Epithelial cell of proximal tubule (primary cell): Measurements from ENCODE around the gene CES2. TPM values are rescaled to one million over a fixed set of nuclear protein-coding genes. Genes with fewer than 3 reads are reported as not detected.

ENCODE experiments used
- DNase-seq: peaks from one replicate; pipeline ENCODE4 v3.0.0-alpha.2; 2011; ENCODE audit warnings: low read depth
- H3K4me3 ChIP-seq: 2 replicates; pipeline ENCODE4 v1.5.1; 2011; ENCODE audit warnings: low read depth, mild to moderate bottlenecking, low read length
- total RNA-seq: library from RNA; depleted of rRNA; stranded (reverse); fragments of >200 nt; gene quantifications from 2 replicates; pipeline ENCODE4 v1.2.3, GENCODE V29; 2015
- TF ChIP-seq, protein P1 (sequence below): conservative IDR thresholded peaks from 2 replicates; pipeline ENCODE4 v1.5.1; 2012; ENCODE audit warnings: low read depth, mild to moderate bottlenecking, low read length

CES2 gene
- total RNA-seq, 1 donor from 2014 or later, result 20.9 TPM

DNA sequence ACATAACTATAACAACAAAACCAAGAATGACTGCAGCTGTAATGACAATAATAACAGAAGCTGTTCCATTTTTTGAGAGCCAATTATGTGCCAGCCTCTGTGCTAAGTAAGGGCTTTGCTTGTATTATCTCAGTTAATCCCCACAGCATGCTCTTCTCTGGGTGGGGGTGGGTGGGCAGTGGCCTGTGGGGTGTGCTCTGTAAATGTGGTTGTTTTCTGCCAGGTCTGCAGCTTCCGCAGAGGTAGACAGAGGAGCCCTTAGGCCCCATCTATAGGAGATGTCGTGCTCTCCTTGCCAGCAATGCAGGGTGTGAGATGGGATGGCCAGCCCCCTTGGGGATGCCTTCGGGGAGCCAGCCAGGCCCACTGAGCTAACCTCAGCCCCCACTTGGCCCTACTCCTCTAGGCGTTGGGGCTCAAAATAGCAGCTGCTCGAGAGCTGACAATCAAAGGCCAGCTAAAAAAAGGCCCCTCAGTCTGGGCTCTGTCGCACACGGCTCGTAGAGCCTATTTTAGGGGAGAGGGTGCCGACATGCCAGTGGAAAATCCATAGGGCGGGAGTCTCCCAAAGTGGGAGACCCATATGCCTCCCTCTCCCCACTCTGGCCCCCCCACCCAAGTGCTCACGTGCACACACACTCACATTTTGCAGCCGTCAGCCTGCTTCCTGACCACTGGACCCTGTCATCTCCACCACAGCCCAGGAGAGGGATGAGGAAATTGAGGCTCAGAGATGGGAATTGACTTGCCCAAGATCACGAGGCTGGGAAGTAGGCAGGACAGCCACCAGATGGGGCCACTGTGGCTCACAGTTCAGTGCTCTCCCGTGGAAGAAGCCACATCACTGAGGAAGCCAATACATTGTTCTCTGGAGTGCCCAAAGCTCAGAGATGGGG, 32.4 kb upstream of the CES2 start:
- TF ChIP-seq, protein P1, sequence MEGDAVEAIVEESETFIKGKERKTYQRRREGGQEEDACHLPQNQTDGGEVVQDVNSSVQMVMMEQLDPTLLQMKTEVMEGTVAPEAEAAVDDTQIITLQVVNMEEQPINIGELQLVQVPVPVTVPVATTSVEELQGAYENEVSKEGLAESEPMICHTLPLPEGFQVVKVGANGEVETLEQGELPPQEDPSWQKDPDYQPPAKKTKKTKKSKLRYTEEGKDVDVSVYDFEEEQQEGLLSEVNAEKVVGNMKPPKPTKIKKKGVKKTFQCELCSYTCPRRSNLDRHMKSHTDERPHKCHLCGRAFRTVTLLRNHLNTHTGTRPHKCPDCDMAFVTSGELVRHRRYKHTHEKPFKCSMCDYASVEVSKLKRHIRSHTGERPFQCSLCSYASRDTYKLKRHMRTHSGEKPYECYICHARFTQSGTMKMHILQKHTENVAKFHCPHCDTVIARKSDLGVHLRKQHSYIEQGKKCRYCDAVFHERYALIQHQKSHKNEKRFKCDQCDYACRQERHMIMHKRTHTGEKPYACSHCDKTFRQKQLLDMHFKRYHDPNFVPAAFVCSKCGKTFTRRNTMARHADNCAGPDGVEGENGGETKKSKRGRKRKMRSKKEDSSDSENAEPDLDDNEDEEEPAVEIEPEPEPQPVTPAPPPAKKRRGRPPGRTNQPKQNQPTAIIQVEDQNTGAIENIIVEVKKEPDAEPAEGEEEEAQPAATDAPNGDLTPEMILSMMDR, result no peak
- DNase-seq, result no peak
- no peak overlapping the region for H3K4me3 ChIP-seq

DNA sequence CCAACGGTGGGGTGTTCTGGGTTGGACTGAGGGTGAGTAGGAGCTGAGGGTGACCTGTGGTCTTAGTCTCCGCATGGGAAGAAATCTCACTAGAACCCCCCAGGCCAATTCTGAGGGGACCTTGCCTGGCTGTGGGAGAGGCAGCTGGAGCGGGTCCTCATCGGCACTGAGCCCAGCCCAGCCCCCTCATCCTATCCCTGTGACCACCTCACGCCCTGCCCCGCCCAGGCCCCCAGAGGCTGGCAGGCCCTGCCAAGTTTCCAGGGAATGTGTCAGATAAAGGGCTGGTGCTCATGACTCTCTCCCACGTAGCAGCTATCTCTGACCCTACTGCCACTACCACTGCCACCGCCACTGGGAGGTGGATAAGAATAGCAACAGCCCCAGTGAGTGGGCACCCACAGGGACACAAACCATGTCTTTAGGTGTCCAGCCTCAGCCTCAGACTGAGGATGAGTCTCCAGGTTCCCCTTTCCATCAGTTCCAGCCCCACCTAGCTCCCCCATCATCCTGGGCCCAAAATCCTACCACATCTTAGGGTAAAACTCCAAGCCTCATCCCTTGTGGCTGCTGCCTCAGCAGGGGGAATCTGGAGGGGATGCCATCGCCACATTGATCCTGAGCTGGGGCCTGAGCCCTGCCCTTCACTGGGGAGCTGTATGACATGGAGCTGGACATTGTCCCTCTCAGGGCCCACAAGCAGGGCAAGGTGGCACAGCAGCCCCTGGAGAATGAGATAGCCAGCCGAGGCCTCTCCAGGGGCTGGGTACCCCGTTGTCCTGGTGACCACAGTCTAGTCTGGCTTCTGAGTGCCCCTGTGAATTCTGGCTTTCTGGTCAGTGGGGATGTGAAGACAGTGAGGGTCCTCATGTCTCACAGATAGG, 31.5 kb upstream of the CES2 start:
- no peak overlapping the region for H3K4me3 ChIP-seq
- TF ChIP-seq, protein P1, result no peak
- no peak for DNase-seq

DNA sequence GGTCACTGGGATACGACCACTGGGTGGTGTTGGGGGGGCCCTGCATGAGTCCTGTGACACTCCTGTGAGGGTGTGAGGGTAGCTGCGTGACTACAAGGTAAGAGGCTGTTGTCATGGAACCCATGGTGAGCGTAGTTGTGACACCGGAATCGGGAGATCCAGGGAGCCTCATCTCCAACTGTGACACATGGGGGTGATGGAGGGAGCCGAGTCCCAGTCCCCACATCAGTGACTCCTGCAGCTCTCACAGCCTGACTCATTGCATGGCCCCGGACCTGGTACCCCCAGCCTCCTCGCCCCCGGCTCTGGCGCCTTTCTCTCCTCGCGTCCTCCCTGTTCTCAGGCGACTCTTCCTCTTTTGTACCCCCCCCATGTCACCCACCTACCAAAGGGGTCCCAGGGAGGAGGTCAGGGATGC, 30.9 kb upstream of the CES2 start:
- TF ChIP-seq, protein P1, result no peak
- DNase-seq, result no peak
- H3K4me3 ChIP-seq, result no peak overlapping the region

GRCh38 chr16:66904846-66905632, 30.3 kb upstream of the CES2 start:
- TF ChIP-seq, protein P1, result no peak
- DNase-seq, result no peak
- no peak overlapping the region for H3K4me3 ChIP-seq

GRCh38 chr16:66905633-66906539, 29.4 kb upstream of the CES2 start:
- no peak overlapping the region for H3K4me3 ChIP-seq
- DNase-seq, result no peak
- TF ChIP-seq, protein P1, result no peak
